ENCODE data around the gene WDR5. TPM values are rescaled to one million over a fixed set of nuclear protein-coding genes. Genes with fewer than 3 reads are reported as not detected.
A peak's percentile ranks its signal among the peaks of the same experiment; 100 is the strongest.

The WDR5 gene
- total and polyA plus RNA-seq, 2 of the 13 experiments (the other 11 are each of a cell fraction or from before 2014, with no cell fraction given): 34.3 TPM

GRCh38 chr9:134141906-134142305 lies 6.0 kb downstream of the WDR5 start:
- FAIRE-seq: no peak
- TF ChIP-seq NBN (conservative IDR thresholded peaks at IDR 0.05) (no peak), ZNF646 (CRISPR knock-in tag; IDR thresholded peaks at IDR 0.05) (no peak), HNRNPL (IDR thresholded peaks at IDR 0.05; ENCODE audit: low read depth, low read length) (no peak), THAP9 (CRISPR knock-in tag; IDR thresholded peaks at IDR 0.05; ENCODE audit: borderline replicate concordance) (no peak), ZBTB14 (CRISPR knock-in tag; IDR thresholded peaks at IDR 0.05) (no peak), ZNF746 (CRISPR knock-in tag; IDR thresholded peaks at IDR 0.05) (no peak), RBAK (CRISPR knock-in tag; IDR thresholded peaks at IDR 0.05) (no peak), ZNF737 (CRISPR knock-in tag; IDR thresholded peaks at IDR 0.05; ENCODE audit: borderline replicate concordance) (no peak)
- H3K9me3 ChIP-seq (ENCODE audit: low read length): no peaks in the 10 kb centered on the region
- BruUV-seq (replicated peaks): no TSS peak
- WGBS (ENCODE audit: low lambda C conversion rate): 97% methylated on average over 13 of the region's 13 CpGs
- no peak overlapping the region for H3K9ac ChIP-seq (ENCODE audit: insufficient read depth, low read depth, low read length)
- H2AFZ ChIP-seq (ENCODE audit: low read length): no peak overlapping the region
- ATAC-seq: no peak
- peaks cover 40% of the 10 kb centered on the region for H3K79me2 ChIP-seq (ENCODE audit: insufficient read depth, low read length)
- H3K27me3 ChIP-seq (ENCODE audit: control insufficient read depth in 1 of 2, insufficient read depth in 2 of 2, low read length in 2 of 2): no peaks in the 10 kb centered on the region
- peak overlapping the region; percentile 54 for H3K27ac ChIP-seq (ENCODE audit: extremely low read length, insufficient read depth, low read length)
- H3K36me3 ChIP-seq (replicated peaks in 1 of 2; ENCODE audit: control insufficient read depth in 1 of 2, insufficient read depth in 2 of 2, low read length in 2 of 2): peaks cover 36 to 68% of the 10 kb centered on the region in 2 experiments
- no peak overlapping the region for H3K4me2 ChIP-seq (ENCODE audit: low read depth, low read length)
- H3K4me3 ChIP-seq (replicated peaks in 1 of 3; ENCODE audit: insufficient read depth in 1 of 3, low read depth in 2 of 3, low read length in 3 of 3): no peak overlapping the region
- in situ Hi-C loops (cut with HindIII; ENCODE audit: extremely low pct_ligation_motif_present, low pct_unique_long_range_greater_than_20kb): no loop called here
- DNase-seq (ENCODE audit: low spot score): no peak
- ChIA-PET POLR2A (no interaction called here), CTCF (ENCODE audit: low intra/inter-chr PET ratio, low total read pairs) (no interaction called here)
- intact Hi-C loops (cut with micrococcal nuclease; ENCODE audit: unreplicated experiment): no loop called here
- peaks cover 10% of the 10 kb centered on the region; the same call in 1 of the 2 replicates for H4K20me1 ChIP-seq (ENCODE audit: insufficient read depth, low read length)
- peaks cover 50% of the 10 kb centered on the region for H3K4me1 ChIP-seq (ENCODE audit: insufficient read depth, low read length)
